CD14-positive monocyte (primary cell): ENCODE measurements around the gene KRT7. TPM values are rescaled to one million over a fixed set of nuclear protein-coding genes. Genes with fewer than 3 reads are reported as not detected.
A peak's percentile ranks its signal among the peaks of the same experiment; 100 is the strongest.

Experiments
- DNase-seq, 3 donors: peaks; one replicate each; pipeline ENCODE4 v3.0.0-alpha.2; 2011 to 2022
- H2AFZ ChIP-seq: 2 replicates; pipeline ENCODE4 v1.6.0; 2012; ENCODE audit warnings: mild to moderate bottlenecking, low read depth, low read length, inconsistent platforms; ENCODE audit not compliant: insufficient read depth, poor library complexity, severe bottlenecking
- H3K27ac ChIP-seq, 2 donors: 1 replicate in 1 of 2; 2 replicates in 1 of 2; pipeline ENCODE4 v1.5.1; 2012 to 2013; ENCODE audit warnings: low read length in 2 of 2, control low read depth in 1 of 2, inconsistent platforms in 1 of 2, low read depth in 1 of 2, mild to moderate bottlenecking in 1 of 2
- H3K27me3 ChIP-seq, 2 donors: one replicate each; pipeline versions ENCODE4 v1.6.0 to v1.6.1; 2011 to 2013; ENCODE audit warnings: low read length in 2 of 2; ENCODE audit not compliant: control insufficient read depth in 2 of 2, insufficient read depth in 2 of 2
- H3K36me3 ChIP-seq, 2 donors: replicated peaks in 1 of 2; 1 replicate in 1 of 2; 2 replicates in 1 of 2; pipeline versions ENCODE4 v1.5.1 to v1.6.1; 2012 to 2013; ENCODE audit warnings: low read length in 2 of 2, control low read depth in 1 of 2, inconsistent platforms in 1 of 2, mild to moderate bottlenecking in 1 of 2; ENCODE audit not compliant: insufficient read depth in 2 of 2, control insufficient read depth in 1 of 2
- H3K4me1 ChIP-seq, 2 donors: 1 replicate in 1 of 2; 2 replicates in 1 of 2; pipeline versions ENCODE4 v1.5.1 to v1.6.1; 2012 to 2013; ENCODE audit warnings: low read length in 2 of 2, control low read depth in 1 of 2, inconsistent platforms in 1 of 2, mild to moderate bottlenecking in 1 of 2, moderate library complexity in 1 of 2; ENCODE audit not compliant: insufficient read depth in 2 of 2, control insufficient read depth in 1 of 2
- H3K4me2 ChIP-seq: replicated peaks from 2 replicates; pipeline ENCODE3; 2012; ENCODE audit warnings: low read length, moderate library complexity, mild to moderate bottlenecking; ENCODE audit not compliant: poor library complexity, severe bottlenecking; ENCODE audit errors: extremely low read depth
- H3K4me3 ChIP-seq, 3 experiments: fragments of 200-600 bp in 1 of 3; sonication (generic) in 1 of 3; replicated peaks in 1 of 3; 1 replicate in 2 of 3; 2 replicates in 1 of 3; pipeline ENCODE4 v1.5.1; 2011 to 2013; ENCODE audit warnings: low read length in 3 of 3, mild to moderate bottlenecking in 3 of 3, control low read depth in 2 of 3, low read depth in 2 of 3, inconsistent platforms in 1 of 3, moderate library complexity in 1 of 3
- H3K79me2 ChIP-seq: 2 replicates; pipeline ENCODE4 v1.6.0; 2012; ENCODE audit warnings: mild to moderate bottlenecking, control low read depth, inconsistent platforms, low read length, moderate library complexity; ENCODE audit not compliant: insufficient read depth
- H3K9ac ChIP-seq: 2 replicates; pipeline ENCODE4 v1.6.0; 2017; ENCODE audit warnings: low read length, mild to moderate bottlenecking; ENCODE audit not compliant: insufficient read depth, poor library complexity, severe bottlenecking
- H3K9me3 ChIP-seq, 2 donors: replicated peaks in 1 of 2; 1 replicate in 1 of 2; 2 replicates in 1 of 2; pipeline versions ENCODE4 v1.5.1 to v1.6.1; 2012 to 2013; ENCODE audit warnings: low read length in 2 of 2, control low read depth in 1 of 2; ENCODE audit not compliant: control insufficient read depth in 1 of 2, insufficient read depth in 1 of 2
- H4K20me1 ChIP-seq: 2 replicates; pipeline ENCODE4 v1.6.0; 2012; ENCODE audit warnings: mild to moderate bottlenecking, low read length, control low read depth, moderate library complexity; ENCODE audit not compliant: insufficient read depth
- H3K27ac Mint-ChIP-seq, 7 donors: one replicate each; pipeline ENCODE4 v1.8.0; 2020; ENCODE audit warnings: mild to moderate bottlenecking in 7 of 7, mixed read lengths in 7 of 7, moderate library complexity in 6 of 7, inconsistent platforms in 2 of 7
- H3K27me3 Mint-ChIP-seq, 3 donors: one replicate each; pipeline ENCODE4 v1.8.0; 2021 to 2022; ENCODE audit warnings: low read depth in 3 of 3, mild to moderate bottlenecking in 3 of 3, mixed read lengths in 3 of 3, moderate library complexity in 3 of 3, inconsistent platforms in 1 of 3
- H3K36me3 Mint-ChIP-seq, 2 donors: one replicate each; pipeline ENCODE4 v1.8.0; 2020; ENCODE audit warnings: mixed read lengths in 2 of 2, inconsistent platforms in 1 of 2, mild to moderate bottlenecking in 1 of 2
- H3K4me1 Mint-ChIP-seq: one replicate; pipeline ENCODE4 v1.8.0; 2020; ENCODE audit warnings: mild to moderate bottlenecking, mixed read lengths
- H3K4me3 Mint-ChIP-seq, 2 donors: one replicate each; pipeline ENCODE4 v1.8.0; 2020; ENCODE audit warnings: mild to moderate bottlenecking in 2 of 2, mixed read lengths in 2 of 2, moderate library complexity in 1 of 2
- H3K9me3 Mint-ChIP-seq, 7 donors: one replicate each; pipeline ENCODE4 v1.8.0; 2020 to 2022; ENCODE audit warnings: mixed read lengths in 7 of 7, mild to moderate bottlenecking in 6 of 7, moderate library complexity in 6 of 7, inconsistent platforms in 2 of 7
- WGBS: methylation state at CpG from one replicate; pipeline ENCODE4 v1.1.5; 2013; ENCODE audit warnings: missing lambda C conversion rate; ENCODE audit not compliant: insufficient coverage; 5-methylcytosine and 5-hydroxymethylcytosine counted together
- intact Hi-C, 2 donors: fragments of 100-400 bp; cut with micrococcal nuclease; formaldehyde crosslinking; loops; one replicate each; pipeline versions ENCODE4 v1.15.0 to v1.15.1; 2023
- polyA plus RNA-seq, 3 donors: library from polyadenylated mRNA; depleted of rRNA in 1 of 3; unstranded in 2 of 3; stranded (reverse) in 1 of 3; fragments of 300-500 nt in 2 of 3; fragments of >200 nt in 1 of 3; fragmentation: Illumina TruSeq in 2 of 3; gene quantifications; 1 replicate in 2 of 3; 2 replicates in 1 of 3; pipeline ENCODE4 v1.2.3, GENCODE V29; 2012 to 2021
- TF ChIP-seq, protein P1 (sequence below): fragments of 200-600 bp; IDR thresholded peaks from one replicate; pipeline ENCODE4 v1.8.0; 2022; ENCODE audit warnings: antibody characterized with exemption, mild to moderate bottlenecking

Gene KRT7
- polyA plus RNA-seq, 3 donors: 1.3 to 2.7 TPM; not detected in 1

DNA sequence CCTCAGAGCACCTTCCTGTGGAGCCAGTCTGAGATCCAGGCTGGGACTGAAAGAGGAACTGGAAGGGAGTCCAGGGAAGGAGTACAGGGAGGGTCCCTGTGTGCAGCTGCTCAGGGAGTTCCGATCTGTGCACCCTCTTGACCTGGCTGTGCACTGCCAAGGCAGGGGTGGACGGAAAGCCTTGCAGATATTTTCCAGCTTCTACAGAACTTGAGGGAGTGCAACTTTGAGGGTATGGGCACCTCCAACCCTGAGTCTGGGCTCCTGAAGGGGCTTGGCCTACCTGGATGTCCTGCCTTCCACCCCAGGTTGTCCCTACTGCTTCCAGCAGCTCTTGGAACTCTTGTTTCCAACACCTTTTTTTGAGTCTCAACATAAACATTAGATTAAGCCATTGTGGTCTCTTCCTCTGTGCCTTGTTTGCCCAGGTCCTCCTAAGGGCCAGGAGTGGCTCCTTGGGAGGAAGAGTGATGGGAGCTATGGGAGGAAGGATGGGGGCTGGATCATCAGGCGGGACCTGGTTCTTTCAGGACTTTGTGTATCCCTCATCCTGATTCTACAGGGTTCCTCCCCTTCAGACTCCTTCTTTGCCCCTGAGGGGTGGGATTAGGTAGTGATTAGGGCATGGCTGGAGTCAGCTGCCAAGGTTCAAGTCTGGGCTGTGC lies 3.5 kb downstream of the KRT7 start:
- Histone ChIP-seq H3K36me3 (no peaks in the 10 kb centered on the region), H2AFZ (no peak overlapping the region), H3K27ac (no peak overlapping the region), H3K4me1 (peaks cover 14 to 37% of the 10 kb centered on the region in 2 donors), H4K20me1 (no peaks in the 10 kb centered on the region), H3K4me3 (no peak overlapping the region), H3K4me2 (no peak overlapping the region), H3K9ac (no peak overlapping the region), H3K27me3 (peaks cover 11 to 35% of the 10 kb centered on the region in 2 donors), H3K79me2 (no peaks in the 10 kb centered on the region), H3K9me3 (no peaks in the 10 kb centered on the region)
- no peak overlapping the region for H3K27ac Mint-ChIP-seq
- TF ChIP-seq, protein P1, sequence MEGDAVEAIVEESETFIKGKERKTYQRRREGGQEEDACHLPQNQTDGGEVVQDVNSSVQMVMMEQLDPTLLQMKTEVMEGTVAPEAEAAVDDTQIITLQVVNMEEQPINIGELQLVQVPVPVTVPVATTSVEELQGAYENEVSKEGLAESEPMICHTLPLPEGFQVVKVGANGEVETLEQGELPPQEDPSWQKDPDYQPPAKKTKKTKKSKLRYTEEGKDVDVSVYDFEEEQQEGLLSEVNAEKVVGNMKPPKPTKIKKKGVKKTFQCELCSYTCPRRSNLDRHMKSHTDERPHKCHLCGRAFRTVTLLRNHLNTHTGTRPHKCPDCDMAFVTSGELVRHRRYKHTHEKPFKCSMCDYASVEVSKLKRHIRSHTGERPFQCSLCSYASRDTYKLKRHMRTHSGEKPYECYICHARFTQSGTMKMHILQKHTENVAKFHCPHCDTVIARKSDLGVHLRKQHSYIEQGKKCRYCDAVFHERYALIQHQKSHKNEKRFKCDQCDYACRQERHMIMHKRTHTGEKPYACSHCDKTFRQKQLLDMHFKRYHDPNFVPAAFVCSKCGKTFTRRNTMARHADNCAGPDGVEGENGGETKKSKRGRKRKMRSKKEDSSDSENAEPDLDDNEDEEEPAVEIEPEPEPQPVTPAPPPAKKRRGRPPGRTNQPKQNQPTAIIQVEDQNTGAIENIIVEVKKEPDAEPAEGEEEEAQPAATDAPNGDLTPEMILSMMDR: no peak
- H3K9me3 Mint-ChIP-seq: peaks cover 0 to 14% (median 6%) of the 10 kb centered on the region in 7 donors
- no peak overlapping the region for H3K4me3 Mint-ChIP-seq
- peaks cover 34 to 46% (median 46%) of the 10 kb centered on the region in 3 donors for H3K27me3 Mint-ChIP-seq
- 88% methylated on average over 2 of the region's 3 CpGs for WGBS
- intact Hi-C loops: no loop called here
- H3K4me1 Mint-ChIP-seq: peaks cover 42% of the 10 kb centered on the region
- peaks cover 10 to 12% of the 10 kb centered on the region in 2 donors for H3K36me3 Mint-ChIP-seq
- DNase-seq: no peak

DNA sequence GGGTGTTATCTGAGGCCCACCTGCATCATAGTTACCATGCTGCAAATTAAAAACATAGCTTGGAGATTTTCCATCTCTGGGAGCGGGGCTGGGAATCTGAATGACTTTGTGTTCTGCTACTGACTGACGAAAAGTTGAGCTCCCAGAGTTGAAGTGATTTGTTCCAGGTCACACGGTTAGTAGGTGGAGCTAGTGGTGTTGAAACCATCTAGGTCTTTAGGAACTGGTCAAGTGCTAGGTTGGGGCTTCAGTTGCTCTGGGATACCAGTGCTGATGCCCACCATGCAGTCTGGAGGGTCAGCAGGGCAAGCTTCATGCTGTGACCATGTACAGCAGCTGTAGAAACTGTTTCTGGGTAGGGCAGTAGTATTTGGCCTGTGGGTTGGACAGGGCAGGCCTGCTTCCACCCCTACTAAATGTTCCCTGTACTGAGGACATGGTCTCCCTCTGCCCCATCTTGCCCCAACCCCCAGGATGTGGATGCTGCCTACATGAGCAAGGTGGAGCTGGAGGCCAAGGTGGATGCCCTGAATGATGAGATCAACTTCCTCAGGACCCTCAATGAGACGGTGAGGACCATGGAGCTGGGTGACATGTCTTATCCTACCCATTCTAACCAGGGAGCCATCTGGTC lies 5.3 kb downstream of the KRT7 start:
- Mint-ChIP-seq H3K27ac (peak overlapping the region in 1 of 7 donors; percentile 52), H3K36me3 (peaks cover 5% of the 10 kb centered on the region in 2 donors), H3K4me3 (no peak overlapping the region), H3K27me3 (peaks cover 20 to 31% (median 28%) of the 10 kb centered on the region in 3 donors), H3K4me1 (peaks cover 33% of the 10 kb centered on the region), H3K9me3 (peaks cover 0 to 6% (median 0%) of the 10 kb centered on the region in 7 donors)
- no peak overlapping the region for H3K9ac ChIP-seq
- TF ChIP-seq, protein P1: no peak
- H3K36me3 ChIP-seq: no peaks in the 10 kb centered on the region
- H4K20me1 ChIP-seq: no peaks in the 10 kb centered on the region
- H3K4me3 ChIP-seq: no peak overlapping the region
- no peaks in the 10 kb centered on the region for H3K79me2 ChIP-seq
- H3K9me3 ChIP-seq: no peaks in the 10 kb centered on the region
- no peak overlapping the region for H2AFZ ChIP-seq
- no peak overlapping the region for H3K4me2 ChIP-seq
- H3K27me3 ChIP-seq: peaks cover 2 to 18% of the 10 kb centered on the region in 2 donors
- peaks cover 18 to 32% of the 10 kb centered on the region in 2 donors for H3K4me1 ChIP-seq
- H3K27ac ChIP-seq: no peak overlapping the region
- WGBS: 86% methylated on average over 3 of the region's 4 CpGs
- intact Hi-C loops: no loop called here
- no peak for DNase-seq
